ENCODE measurements around the gene SH3BGRL3.
"Not testable (repeated sequence)": the region's sequence is repeated elsewhere in the genome, so short reads cannot be mapped to it uniquely, and the experiment has no call there.

SH3BGRL3 gene

DNA sequence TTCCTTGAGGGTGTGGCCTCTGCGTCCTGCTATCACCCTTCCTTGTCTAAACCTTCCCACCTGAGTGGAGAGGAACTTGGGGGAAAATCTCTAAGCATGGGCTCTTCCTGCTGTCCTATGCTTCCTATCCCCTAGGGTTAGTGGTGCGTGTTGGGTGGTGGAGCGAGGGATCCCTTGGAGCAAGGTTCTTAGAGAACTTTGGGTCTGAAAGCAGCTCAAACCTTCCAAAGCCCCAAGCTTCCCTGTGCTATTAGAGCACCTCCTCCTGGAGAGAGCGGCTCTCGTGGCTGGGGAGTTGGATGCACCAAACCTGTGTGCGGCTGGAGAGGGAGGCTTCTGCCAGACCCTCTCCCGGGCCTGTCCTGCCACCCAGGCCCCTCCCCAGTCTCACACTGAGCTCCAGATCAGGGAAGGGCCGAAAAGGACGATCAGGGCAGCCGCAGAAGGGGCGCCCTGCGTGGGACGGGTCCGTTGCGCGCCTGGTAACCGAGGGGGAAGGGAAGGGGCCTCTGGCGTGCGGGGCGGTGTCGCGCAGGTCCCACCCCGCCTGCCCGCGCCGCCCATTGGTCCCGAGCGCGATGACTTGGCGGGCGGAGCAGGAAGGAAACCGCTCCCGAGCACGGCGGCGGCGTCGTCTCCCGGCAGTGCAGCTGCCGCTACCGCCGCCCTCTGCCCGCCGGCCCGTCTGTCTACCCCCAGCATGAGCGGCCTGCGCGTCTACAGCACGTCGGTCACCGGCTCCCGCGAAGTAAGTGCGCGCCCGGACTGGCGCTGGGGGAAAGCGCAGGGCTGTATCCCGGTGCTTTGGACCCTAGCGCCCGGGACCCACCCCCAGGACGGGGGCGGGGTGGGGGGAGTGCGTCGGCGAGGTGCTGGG lies at the start of gene SH3BGRL3:
TSS of gene SH3BGRL3 (plus strand) at position 631 of the 877 bp plus-strand sequence. CDS start at position 701, 70 bp downstream.
- peak; percentile 62 for DNase-seq

DNA sequence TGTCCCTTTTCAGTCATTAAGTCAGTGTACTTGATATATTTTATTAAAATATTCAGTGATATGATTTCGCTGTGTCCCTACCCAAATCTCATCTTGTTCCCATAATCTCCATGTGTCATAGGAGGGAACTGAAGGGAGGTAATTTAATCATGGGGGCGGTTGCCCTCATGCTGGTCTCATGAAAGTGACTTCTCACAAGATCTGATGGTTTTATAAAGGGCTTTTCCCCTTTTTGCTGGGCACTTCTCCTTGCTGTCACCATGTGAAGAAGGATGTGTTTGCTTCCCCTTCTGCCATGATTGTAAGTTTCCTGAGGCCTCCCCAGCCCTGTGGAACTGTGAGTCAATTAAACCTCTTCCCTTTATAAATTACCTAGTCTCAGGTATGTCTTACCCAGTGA lies 49.2 kb upstream of the SH3BGRL3 start:
- DNase-seq: not testable (repeated sequence)

DNA sequence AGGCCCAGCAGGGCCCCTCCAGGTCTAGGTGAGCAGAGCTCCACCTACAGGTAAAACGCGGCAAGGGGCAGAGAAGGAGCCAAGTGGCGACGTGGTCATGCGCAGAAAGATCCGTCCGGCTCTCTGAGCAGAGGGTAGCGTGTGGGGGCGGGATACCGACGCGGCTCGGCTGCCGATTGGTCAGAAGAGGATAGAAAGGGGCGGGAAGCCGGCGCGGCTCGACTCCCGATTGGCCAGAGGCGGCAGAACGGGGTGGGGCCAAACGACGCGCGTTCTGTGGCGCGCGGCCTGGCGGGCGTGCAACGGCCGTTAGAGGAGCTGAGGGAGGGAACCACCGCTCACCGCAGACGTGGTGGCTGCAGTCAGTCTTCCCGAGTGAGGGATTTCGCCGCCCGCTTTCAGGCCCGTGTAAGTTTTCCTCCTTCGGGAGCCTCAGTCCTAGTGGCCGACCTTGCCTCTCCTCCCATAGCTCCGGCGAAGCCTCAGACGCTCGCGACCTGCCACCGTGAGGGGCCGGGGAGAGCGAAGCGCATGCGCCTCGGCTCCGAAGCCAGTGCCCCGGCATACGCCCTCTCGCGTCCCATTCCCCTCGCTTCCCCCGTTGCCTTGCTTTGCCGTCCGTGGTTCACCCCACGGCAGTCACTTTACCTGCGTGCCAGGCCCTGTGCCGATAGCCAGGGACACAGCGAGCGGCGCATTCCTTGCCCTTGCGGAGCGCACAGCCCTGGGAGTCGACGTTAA lies 45.8 kb upstream of the SH3BGRL3 start, which contains the start of gene CEP85:
TSS of gene CEP85 (plus strand) at position 298 of the 741 bp plus-strand sequence. CDS start 5,584 bp downstream, outside the sequence.
- DNase-seq: peak; percentile 96

DNA sequence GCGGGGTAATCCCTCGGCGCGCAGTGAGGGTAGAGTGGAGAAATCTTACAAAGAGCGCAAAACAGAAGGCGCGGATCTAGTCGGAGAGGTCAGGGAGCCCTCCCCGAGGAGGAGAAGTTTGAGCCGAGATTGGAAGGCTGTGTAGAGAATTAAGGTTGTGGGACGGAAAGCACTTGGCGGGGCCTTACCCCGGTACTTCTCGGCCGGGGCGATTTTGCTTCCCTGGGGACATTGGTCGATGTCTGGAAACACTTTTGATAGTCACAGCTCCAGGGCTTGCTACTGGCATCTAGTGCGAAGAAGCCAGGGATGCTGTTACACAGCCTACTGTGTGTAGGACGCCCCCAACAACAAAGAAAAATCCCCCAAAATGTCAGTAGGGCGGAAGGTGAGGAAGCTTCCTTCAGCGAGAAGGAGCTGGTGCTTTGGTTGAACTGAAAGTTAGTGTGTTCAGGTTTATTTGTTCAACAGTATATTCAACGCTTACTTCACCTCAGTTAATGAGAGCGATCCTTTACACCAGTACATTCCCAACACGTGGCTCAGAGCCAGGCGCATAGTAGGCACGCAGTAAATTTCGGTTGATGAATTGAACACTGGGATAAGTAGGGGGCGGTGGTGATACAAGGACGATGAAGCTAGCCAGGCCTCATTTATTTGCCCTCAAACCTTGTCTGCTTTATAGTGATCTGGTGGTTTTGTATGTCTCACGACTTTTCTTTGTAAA lies 45.1 kb upstream of the SH3BGRL3 start:
- DNase-seq: no peak

DNA sequence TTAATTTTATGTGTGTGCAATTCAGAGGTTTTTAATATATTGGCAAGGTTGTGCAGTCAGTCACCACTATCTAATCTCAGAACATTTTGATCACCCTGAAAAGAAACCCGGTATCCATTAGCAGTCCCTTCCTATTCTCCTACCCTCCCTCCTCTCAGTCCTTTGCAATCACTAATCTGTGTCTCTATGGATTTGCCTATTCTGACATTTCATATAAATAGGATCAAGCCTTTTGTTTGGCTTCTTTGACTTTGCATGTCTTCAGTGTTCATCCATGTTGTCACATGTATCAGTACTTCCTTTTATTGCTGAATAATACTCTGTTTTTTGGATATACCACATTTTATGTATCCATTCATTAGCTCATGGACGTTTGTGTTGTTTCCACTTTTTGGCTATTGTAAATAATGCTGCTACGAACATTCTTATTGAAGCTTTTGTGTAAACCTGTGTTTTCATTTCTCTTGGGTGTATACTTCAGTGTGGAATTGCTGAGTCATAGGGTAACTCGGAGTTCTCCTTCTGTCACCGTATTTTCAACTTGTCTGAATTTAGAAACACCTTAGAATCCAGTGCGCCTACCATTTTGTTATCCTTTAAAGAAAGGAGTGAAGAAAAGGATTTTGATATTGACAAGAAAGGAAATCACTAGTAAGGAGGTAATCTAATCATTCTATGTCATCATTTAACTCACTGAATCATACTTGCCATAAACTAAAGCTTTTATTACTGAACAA lies 42.5 kb upstream of the SH3BGRL3 start:
- no peak for DNase-seq

DNA sequence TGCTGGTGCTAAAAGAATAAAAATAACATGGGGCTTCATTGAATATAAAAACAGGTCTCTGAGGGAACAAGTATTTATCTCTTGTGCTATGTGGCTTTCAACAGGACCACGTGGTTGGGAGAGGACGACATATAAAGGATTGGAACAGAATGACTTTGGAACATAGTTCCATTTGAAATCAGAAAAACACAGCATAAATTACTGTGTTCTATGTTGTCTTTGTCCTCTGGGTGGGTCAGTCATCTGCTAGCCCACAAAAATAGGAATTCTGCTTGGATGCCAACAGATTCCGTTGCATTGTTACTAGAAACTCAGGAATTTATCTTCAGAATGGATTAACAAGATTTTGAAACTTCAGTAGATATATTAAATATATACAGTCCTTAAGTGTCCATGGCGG lies 40.0 kb upstream of the SH3BGRL3 start:
- DNase-seq: no peak

DNA sequence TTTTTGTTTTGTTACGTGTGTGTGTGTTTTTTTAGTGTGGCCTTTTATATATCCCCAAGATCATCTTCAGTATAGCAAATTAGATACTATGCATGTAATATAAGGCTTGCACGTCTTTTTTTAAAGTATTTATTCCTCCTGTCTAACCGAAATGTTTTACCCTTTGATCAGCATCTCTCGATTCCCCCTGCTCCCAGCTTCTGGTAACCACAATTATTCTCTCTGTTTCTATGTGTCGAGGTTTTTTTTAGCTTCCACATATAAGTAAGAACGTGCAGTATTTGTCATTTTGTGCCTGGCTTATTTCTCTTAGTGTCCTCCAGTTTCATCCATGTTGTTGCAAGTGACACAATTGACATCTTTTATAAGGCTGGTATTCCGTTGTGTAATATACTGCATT lies 27.2 kb upstream of the SH3BGRL3 start:
- no peak for DNase-seq

DNA sequence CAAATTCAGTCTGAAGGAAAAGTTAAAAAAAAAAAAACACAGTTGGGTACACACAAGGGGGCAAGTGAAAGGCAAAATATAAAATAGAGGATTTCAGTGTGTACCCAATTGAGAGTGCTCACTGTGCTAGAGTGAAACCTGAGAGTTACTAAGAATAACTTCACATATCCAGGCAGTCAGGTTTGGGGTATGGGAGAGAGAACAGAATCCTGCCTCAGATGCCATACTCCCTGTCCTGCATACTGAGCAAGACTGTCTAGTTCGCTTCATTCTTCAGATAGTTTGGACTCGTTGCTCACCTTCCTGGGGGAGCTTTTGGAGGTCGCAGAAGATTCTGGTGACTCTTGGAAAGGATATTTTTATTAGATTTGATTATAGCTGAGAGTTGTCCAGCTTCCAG lies 25.5 kb upstream of the SH3BGRL3 start:
- no peak for DNase-seq

DNA sequence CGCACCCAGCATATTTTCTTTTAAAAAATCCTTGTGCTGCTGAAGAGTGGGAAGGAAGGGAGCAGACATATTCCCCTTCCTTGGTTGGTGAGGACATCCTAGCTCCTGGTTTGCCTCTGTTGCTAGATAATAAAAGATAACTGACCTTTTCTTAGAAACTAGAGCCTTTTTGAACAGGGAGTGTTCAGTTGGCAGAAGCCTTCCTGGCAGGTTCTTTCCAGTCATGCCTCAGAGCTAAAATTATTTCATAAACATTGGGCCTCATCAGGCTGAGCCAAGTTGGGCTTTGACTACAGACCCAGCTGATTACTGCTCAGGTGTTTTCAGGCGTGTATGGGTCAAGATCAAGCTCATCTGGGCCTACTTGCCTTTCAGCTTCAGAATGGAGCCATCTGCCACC lies 22.7 kb upstream of the SH3BGRL3 start:
- no peak for DNase-seq

DNA sequence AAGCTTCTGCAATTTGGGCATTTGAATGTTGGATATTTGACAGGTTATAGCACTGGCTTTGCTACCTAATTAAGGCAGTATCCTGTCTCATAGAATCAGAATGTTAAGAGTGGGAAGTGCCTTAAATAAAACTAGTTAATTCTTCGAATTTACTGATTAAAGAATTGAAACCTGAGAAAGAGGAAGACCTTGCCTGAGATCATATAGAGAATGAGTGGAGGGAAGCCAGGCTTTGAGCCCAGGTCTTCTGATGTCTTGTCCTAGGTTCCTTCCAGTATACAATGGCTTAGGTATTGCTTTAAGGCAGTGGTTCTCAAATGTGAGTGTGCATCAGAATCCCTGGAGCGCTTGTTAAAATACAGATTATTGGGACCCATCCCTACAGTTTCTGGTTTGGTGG lies 20.9 kb upstream of the SH3BGRL3 start:
- no peak for DNase-seq

DNA sequence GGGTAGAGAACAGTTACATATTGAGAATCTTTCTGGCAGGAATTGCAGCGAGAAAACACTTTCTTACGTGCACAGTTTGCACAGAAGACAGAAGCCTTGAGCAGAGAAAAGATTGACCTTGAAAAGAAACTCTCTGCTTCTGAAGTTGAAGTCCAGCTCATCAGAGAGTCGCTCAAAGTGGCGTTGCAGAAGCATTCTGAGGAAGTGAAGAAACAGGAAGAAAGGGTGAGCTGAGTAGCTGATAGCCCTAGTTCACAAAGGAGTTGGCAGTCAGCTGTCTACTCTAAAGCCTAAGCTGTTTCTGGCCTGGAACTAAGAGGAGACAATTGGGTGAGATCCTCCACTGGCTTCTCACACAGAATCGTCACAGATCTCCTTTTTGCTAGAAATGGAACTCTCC lies 20.3 kb upstream of the SH3BGRL3 start:
- no peak for DNase-seq

DNA sequence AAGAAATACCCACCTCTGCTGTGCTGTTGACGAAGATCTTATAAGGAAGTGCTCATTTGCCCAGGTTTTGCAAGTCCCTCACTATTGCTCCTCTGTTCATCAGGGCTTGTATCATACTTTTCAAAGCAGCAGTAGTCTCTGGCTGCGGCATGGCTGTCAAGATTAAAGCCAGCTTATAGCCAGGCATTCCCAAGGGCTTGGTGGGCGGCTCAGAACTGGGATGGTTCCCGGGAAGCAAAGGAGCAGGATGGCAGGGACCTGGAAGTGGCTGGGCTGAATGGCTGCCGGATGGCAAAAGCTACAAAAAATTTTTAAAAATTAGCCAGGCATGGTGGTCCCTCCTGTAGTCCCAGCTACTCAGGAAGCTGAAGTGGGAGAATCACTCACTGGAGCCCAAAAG lies 16.7 kb upstream of the SH3BGRL3 start:
- no peak for DNase-seq

DNA sequence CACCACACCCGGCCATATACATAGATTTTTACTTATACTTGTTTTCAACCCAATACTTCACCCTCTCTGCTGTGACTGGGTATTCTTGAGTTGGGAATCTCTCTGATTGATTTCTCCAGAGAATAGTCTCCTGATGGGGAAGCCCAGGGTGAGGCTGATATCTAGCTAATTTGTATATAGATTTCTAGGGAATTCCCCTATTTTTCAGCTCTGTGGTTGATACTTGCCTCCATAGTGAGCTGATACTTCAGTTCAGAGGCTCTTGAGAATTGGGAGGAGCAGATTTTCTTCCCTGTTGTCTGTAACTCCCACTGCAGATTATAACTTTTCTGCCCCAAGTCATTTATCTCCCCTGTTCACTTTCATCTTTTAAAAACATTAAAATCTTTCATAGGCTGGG lies 14.5 kb upstream of the SH3BGRL3 start:
- no peak for DNase-seq

DNA sequence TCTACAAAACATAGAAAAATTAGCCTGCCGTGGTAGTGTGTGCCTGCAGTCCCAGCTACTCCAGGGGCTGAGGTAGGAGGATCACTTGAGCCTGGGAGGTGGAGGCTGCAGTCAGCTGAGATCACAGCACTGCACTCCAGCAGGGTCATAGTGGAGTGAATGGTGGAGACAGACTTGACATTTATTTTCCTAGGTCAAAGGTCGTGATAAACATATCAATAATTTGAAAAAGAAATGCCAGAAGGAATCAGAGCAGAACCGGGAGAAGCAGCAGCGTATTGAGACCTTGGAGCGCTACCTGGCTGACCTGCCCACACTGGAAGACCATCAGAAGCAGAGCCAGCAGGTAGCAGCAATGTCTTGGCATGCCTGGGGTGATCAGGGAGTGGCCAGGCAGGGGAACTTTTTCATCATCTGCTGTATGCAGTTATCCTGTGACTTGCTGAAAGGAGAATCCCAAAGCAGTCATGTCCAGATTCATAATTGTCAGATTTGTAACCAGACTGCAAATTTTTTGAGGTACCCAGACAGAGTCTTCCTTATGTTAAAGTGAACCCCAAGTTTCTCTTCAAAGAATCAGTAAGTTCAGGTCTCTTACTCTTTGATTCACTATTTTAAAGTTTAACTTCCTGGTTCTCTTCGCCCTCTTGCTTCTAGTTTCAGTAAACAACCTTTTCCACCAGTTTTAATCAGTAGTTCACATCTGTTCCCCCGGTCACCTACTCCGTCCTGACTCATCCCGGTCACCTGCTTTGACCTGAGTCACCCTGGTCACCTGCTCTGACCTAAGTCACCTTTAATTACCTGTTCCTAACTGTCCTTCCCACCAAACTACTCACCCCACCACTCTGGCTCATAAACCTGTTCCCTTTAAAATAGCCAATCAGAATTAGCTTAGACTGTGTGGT lies 11.3 kb upstream of the SH3BGRL3 start:
- no peak for DNase-seq

DNA sequence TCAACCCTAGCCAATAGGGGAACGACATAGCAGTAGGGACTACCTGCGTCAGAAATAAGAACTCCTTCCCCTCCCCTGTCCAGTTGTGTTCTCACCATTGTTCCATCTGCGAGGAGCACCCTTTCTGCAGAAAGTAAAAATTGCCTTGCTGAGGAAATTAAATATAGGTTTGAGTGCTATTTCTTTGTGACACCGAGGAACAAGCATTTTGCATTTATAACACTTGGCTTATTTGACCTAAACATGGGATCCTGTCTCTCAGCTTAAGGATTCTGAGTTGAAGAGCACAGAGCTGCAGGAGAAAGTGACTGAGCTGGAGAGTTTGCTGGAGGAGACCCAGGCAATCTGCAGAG lies 10.7 kb upstream of the SH3BGRL3 start:
- no peak for DNase-seq

DNA sequence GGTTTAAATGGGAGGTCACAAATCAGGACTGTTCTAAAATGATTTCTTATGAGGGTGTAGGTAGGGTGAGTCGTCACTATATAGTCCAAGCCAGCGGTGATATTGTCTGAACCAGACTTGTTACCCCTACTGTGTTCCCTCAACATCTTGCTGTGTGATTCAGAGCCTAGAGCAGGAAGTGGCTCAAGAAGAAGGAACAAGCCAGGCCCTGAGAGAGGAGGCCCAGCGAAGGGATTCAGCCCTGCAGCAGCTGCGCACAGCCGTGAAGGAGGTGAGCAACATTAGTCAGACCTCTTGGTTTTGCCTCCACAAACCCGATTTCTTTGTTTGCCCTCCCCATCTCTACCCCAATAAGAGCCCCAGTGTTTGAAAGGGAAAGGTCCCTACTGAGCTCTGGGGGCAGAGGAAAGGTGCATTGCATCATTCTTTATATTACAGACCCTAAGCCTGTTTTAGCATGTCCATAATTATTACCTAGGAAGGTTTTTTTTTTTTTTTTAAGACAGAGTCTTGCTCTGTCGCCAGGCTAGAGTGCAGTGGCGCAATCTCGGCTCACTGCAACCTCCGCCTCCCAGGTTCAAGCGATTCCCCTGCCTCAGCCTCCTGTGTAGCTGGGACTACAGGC lies 5.0 kb upstream of the SH3BGRL3 start:
- DNase-seq: no peak

DNA sequence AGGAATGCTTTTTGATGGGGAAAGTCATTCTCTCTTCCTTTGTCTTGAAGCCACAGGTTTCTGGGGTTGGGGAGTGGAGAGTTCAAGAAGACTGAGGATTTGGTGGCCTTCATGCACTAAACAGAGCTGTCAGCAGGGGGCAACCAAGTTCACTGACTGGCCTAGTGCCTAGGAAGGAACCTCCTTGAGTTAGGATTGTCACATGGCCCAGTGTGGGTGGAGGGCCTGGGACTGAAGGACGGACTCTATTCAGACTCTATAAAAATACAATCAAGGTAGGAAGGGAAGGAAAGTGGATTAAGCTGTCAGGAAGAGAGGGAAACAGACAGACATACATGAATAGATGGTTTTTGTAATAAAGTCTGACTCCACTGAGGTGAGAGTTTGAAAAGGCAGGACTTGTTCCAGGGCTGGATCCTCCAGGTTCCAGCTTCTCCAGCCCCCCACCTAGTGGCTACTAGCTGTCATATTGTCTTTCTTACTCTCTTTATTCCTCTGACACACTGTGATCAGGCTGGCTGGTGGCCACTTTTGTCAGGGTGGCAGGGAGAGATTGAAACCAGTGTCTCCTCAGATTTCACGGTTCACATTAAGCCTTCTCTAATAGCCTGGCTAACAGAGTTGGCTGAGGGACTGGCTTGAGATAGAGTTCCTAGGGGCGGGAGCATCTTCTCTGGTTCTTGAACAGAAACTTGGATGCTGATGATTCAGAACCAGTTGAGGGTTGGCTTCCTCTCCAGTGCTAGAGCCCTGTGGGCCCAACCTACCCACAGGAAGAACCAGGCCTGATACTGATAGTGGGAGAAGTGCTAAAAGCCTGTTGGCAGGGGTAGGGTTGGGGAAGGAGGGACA lies 4.1 kb upstream of the SH3BGRL3 start:
- peak; percentile 45 for DNase-seq

DNA sequence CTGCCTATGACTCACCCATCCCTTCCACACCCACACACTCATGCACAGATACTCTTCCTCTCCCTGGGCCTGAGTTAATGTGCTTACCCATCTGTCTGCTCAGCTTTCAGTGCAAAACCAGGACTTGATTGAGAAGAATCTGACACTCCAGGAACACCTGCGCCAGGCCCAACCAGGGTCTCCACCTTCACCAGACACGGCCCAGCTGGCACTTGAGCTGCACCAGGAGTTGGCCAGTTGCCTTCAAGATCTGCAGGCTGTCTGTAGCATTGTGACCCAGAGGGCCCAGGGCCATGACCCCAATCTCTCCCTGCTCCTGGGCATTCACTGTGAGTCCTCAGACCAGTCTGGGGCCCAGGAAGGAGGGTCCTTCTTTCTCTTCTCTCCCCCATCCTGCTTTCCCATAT lies 3.5 kb upstream of the SH3BGRL3 start:
- DNase-seq: no peak

DNA sequence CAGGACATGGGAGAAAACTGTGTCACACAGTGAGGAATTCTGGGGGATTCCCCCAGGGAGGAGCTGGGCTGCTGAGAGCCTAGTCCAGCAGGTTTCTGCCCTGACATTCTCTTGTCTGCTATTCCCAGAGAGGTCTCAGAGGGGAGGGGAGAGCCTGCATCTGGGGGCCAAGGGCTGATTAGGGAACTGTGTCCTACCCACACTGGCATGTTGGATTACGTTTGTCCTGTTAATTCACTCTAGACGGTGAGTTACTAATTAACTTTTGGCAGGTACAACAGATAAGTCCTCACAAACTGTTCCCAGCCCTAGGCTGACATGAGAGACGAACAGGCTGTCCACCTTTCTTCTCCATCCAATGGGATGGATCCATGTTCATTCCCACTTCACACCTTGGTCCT lies 2.6 kb upstream of the SH3BGRL3 start:
- DNase-seq: no peak

DNA sequence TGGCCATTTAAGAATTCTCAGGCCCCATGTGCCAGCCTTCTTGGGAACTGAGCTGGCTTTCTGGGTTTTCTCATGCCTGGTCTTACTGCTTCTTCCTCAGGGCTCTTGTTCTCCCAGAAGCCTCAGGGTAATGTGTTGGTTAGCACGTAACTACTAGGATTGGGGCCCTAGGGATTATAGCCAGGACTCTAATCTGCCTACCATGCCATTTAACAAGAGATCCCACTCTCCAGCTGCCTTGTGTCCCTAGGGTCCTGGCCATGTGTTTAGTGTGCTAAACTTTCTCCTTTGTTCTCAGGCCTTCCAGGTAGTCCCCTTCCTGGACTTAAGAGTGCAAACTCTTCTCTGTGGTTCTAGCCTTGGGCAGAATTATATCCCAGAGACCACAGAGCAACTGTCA lies 2.2 kb upstream of the SH3BGRL3 start:
- no peak for DNase-seq

All from NCI-H446 treated with DMSO at 0.1 percent for 48 hours (cell line).